Measurements from ENCODE around the gene CAMTA1.

GRCh38 chr1:7178336-7178735 lies 393.1 kb downstream of the CAMTA1 start:
- TF ChIP-seq CTCF (optimal IDR thresholded peaks at IDR 0.05 in 1 of 3, IDR thresholded peaks at IDR 0.05 in 1 of 3, conservative IDR thresholded peaks at IDR 0.05 in 1 of 3; ENCODE audit: extremely low read depth in 1 of 3, insufficient read depth in 2 of 3, low read length in 3 of 3) (no peak), EZH2 (IDR thresholded peaks at IDR 0.05; ENCODE audit: low read length) (no peak)

Measured in keratinocyte (primary cell).